A673 (cell line): Measurements from ENCODE around the gene SHCBP1.

Experiments
- CTCF ChIP-seq: fragments of 300-800, 200-600 bp; sonication (generic); conservative IDR thresholded peaks from 2 replicates; pipeline ENCODE4 v1.5.1; 2017; ENCODE audit warnings: low read depth, mild to moderate bottlenecking, antibody characterized with exemption, low read length, moderate library complexity, mixed read lengths
- EZH2 ChIP-seq: fragments of 200-600 bp; sonication (generic); IDR thresholded peaks from 2 replicates; pipeline ENCODE4 v1.6.1; 2017; ENCODE audit warnings: borderline replicate concordance, low read depth, mild to moderate bottlenecking, mixed read lengths, antibody characterized with exemption, low read length; ENCODE audit not compliant: poor library complexity, severe bottlenecking

GRCh38 chr16:46573008-46573833 is 48.0 kb downstream of the SHCBP1 start:
- TF ChIP-seq CTCF (no peak), EZH2 (no peak)
